ENCODE data around the gene ARHGAP24.
A peak's percentile ranks its signal among the peaks of the same experiment; 100 is the strongest.
"Not testable (repeated sequence)": the region's sequence is repeated elsewhere in the genome, so short reads cannot be mapped to it uniquely, and the experiment has no call there.

The ARHGAP24 gene

DNA sequence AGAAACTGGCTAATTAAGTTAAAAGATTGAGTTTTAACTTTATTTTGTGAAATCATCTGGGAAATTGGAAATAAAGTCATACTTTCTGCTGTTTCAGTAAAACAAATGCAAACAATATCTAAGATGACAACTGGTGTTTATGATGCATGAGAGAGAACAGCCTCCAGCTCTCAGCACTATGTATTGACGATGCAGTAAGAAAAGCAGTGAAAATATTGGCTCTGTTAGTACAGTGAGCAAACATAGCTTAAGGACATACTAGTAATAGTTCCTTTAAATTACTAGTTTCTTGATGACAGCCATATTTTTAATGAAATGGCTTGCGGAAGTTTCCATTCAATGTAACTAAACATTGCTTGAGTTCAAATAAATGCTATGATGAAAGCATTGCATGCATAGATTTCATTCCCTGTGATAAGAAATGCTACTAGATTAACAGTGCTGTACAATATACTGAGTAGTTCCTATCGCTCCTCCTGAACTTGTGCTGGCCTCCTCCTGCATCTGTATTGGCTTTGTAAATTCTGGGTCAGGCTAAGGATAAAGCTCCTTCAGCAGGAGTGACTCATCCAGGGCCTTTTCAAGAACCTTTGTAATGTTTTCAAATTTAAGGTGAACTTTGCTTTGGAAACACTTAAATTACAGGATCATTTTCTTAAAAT is 11.6 kb downstream of the ARHGAP24 start:
- peak; percentile 57 for DNase-seq

DNA sequence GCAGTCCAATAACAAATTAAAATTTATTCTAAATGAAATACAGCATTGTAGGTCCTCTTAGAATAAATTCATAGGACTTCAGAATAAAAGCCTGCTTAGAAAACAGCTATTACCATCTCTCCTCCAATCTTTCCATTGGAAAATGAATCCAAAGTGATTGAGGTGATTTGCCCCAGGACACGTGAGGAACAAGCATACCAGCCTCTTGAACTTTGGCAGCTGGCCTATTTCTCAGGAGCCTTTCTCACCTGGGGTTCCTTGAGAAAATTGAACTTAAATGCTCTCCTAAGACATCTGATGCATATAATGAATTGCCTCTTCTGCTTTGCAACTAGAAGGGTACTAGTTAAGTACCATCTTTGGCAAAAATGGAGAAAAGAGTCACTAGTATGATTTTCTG is 13.5 kb downstream of the ARHGAP24 start:
- no peak for DNase-seq

DNA sequence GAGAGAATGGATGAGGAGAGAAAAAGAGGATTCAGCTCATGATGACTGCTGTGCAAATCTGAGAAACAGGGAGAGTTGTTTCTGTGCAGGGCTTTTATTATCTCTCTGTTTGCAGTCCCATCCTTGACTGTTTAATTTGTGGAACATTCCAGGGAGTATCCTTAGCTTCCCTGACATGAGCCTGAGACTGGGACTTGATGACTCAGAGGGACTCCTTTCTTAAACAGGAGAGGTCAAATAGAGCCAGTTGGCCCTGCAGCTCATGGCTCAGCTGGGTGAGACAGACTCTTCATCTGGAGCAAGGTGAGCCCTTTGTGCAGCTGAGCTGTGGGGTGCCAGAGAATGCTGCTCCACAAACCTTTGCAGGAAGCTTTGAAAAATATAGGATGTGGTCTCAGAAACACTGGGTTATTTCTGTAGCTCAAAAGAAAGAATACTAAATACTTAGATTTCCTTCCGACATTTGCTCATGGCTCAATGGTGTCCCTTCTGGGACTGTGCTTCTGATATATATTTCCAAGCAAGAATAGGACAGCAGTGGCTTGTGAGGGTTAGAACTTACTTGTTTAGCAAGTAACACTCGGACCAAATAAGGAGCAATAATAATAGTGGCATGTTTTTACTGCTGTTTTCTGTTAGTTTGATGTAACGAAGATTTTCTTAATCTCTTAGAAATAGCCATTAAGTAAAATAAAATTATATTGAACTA is 14.5 kb downstream of the ARHGAP24 start:
- peak; percentile 90 for DNase-seq

DNA sequence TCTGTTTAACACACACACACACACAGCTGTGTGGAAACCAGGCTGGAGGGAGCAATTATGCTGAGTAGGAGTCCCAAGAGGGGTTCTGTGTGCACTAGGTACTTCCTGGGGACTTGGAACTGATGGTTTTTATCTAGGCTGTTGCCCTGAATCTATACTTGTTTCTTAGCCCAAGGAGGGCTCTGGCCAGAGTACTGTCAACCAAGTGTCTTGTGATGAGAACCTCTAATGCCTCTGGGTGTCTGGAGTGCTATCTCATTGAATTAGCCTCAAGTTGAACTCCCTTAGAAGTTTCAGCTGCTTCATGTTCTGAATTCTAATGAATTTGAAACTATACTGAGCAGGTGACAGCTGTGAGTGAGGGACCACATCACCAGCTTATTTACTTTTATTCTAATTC is 16.6 kb downstream of the ARHGAP24 start:
- DNase-seq: peak; percentile 62

DNA sequence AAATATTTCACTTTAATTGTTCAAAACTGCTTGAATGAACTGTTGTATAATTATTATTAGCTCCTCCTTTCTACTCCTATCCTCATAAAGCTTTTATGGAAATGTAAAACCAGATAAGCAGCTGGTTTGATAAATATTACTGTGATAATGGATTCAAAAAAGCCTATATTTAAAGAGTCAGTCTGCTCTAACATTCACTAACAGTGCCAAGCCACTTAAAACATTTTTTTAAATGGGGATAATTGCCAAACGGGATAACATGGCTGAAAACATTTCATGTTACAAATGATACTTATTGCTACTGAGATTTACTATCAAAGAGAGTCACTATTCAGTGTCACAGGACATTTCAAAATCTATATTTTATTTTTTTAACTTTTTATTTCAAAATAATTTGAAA is 17.4 kb downstream of the ARHGAP24 start:
- no peak for DNase-seq

DNA sequence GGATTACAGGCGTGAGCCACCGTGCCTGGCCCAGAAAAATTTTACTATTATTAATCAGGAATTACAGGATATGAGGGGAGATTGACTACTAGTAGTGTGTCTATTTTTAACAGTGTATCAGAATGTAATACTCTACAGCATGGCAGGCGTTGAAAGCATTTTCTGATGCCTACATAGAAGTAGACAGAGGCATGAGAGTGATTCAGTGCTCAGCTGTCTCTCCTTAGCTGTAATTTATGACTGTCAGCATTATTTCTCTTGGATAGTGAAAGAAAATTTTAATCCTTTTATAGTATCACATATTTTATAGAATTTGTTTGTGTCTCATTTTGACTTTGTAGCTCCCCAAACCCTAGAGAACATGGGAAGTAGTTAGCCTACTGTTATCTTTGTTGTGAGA is 20.7 kb downstream of the ARHGAP24 start:
- no peak for DNase-seq

GRCh38 chr4:85496126-85496849 is 21.3 kb downstream of the ARHGAP24 start:
- no peak for DNase-seq

DNA sequence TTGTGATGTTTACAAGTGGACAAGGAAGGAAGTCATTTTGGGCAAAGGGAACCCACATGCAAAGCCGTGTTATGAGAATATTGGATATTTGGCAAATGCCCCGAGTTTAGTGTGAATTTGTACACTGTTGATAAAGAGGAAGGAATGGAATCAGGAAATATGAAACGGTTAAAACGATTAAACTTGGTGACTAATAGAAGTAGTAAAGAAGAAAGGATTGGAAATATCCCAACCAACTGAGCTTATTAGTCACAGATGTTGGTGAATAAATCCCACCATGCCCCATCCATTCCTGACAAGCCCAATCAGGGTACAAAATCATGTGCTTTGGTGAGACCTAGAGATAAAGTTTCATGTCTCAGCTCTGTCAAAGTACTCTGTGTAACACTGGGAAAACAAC is 22.0 kb downstream of the ARHGAP24 start:
- no peak for DNase-seq

DNA sequence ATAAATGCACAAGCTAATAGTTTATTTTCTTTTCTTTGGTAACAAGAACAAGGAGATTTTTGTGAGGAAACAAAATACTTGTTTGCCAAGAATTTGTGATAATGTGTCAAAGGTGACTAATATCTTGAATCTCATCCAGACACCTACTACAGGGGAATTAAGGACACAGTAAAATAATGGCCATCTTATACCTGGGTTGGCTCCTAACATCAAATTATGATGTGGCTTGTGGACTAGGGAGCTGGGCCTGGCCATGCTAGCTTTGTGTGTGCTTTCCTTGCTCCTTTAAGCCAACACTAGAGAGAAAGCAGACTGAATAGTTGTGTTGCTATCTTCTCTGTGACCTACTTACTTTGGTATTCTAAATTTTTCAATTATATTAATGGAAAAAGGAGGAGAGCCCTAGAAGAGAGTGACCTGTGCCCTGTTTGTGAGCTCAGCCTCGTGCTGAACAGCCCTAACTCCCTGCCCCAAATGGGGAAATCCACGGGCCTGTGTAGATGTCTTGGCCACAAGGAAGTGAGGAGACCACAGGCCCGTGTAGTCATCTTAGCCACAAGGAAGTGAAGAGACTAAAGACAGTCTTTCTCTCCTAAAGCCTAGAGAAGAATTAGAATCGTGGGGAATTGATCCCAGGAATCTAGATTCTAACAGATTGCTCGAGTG is 23.3 kb downstream of the ARHGAP24 start:
- no peak for DNase-seq

- no peak for DNase-seq
These were observed 24.6 kb downstream of the ARHGAP24 start for GRCh38 chr4:85499573-85499972.

GRCh38 chr4:85500110-85500867 is 25.3 kb downstream of the ARHGAP24 start:
- DNase-seq: no peak

DNA sequence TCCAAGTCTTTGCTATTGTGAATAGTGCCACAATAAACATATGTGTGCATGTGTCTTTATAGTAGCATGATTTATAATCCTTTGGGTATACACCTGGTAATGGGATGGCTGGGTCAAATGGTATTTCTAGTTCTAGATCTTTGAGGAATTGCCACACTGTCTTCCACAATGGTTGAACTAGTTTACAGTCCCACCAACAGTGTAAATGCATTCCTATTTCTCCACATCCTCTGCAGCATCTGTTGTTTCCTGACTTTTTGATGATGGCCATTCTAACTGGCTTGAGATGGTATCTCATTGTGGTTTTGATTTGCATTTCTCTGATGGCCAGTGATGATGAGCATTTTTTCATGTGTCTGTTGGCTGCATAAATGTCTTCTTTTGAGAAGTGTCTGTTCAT is 26.2 kb downstream of the ARHGAP24 start:
- not testable (repeated sequence) for DNase-seq

- peak; percentile 70 for DNase-seq
These were observed 33.7 kb downstream of the ARHGAP24 start for GRCh38 chr4:85508654-85509053.

- no peak for DNase-seq
These were observed 35.1 kb downstream of the ARHGAP24 start for GRCh38 chr4:85509882-85510631.

GRCh38 chr4:85510632-85510984 is 35.7 kb downstream of the ARHGAP24 start:
- DNase-seq: no peak

DNA sequence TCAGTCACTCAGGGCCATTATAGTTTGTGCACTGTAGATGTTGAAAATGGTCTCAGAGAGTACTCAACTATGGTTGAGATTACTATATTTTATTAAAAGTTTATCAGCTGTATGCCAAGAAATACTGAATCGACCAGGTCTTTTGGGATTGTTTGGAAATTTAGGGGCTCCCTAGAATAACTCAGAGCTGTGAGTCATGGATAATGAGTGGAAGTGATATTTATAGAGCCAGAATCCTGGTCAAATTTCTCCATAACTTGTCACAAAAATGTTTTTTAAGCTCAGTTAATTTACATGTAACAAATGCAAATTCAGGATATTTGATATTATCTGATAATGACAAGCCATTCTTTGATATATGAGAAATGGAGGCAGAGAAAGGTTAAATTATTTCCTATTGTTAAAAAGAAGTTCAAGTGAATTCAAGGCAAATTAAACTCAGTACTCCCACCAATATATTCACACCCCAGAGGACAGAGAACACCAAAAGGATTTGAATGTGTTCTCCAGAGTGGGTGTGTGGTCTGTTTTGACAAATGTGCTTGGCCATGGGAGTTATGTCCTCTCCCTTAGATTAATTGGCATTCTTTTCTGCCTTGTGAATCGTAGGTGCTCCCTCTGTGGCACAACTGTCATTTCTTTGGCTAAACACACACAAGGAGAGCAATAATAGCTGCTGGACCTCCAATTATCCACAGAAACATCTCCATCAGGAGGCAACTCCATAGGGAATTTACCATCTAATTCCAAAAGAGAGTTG is 37.7 kb downstream of the ARHGAP24 start:
- DNase-seq: no peak

GRCh38 chr4:85514117-85514516 is 39.2 kb downstream of the ARHGAP24 start:
- DNase-seq: no peak

DNA sequence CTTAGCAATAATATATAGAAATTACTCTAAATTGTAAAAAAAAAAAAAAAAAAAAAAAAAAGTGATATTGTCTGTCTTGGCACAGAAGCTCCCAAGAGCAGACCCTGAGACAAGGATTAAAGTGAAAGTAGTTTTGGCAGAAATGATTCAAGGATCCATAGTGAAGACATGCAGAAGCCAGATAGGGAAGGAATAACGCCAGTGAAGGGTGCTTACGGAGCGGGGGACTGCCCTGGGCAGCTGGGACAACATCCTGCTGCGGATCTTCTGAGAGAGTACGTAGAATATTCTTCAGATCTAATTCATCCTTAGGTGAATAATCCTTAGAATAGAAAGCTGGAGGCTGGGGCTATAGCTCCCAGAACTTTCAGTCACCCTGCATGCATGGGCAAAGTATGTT is 39.8 kb downstream of the ARHGAP24 start:
- no peak for DNase-seq

GRCh38 chr4:85515701-85516100 is 40.8 kb downstream of the ARHGAP24 start:
- DNase-seq: no peak

- not testable (repeated sequence) for DNase-seq
These were observed 43.6 kb downstream of the ARHGAP24 start for GRCh38 chr4:85518526-85518925.

All from islet precursor cell (in vitro differentiated cells).